GM21737 (cell line): ENCODE measurements around the gene ERAP2.
A peak's percentile ranks its signal among the peaks of the same experiment; 100 is the strongest.
"Not testable (repeated sequence)": the region's sequence is repeated elsewhere in the genome, so short reads cannot be mapped to it uniquely, and the experiment has no call there.

ENCODE experiments used
- ATAC-seq: cut with Tn5 transposase; IDR thresholded peaks from one replicate; pipeline ENCODE4 v1.9.1; 2021; ENCODE audit warnings: mild to moderate bottlenecking, moderate library complexity; ENCODE audit not compliant: unreplicated experiment

Gene ERAP2

DNA sequence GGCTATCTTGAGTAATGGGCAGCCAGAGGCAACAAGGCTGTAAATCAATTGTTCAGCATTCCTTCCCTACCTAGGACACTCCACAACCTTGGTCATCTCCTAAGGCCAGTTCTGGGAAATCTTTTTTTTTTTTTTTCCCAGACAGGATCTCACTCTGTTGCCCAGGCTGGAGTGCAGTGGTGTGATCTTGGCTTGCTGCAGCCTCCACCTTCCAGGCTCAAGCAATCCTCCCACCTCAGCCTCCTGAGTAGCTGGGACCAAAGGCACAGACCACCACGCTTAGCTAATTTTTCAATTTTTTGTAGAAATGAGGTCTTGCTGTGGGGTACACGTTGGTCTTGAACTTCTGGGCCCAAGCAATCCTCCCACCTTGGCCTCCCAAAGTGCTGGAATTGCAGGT is 54.7 kb downstream of the ERAP2 start:
- ATAC-seq = not testable (repeated sequence)

DNA sequence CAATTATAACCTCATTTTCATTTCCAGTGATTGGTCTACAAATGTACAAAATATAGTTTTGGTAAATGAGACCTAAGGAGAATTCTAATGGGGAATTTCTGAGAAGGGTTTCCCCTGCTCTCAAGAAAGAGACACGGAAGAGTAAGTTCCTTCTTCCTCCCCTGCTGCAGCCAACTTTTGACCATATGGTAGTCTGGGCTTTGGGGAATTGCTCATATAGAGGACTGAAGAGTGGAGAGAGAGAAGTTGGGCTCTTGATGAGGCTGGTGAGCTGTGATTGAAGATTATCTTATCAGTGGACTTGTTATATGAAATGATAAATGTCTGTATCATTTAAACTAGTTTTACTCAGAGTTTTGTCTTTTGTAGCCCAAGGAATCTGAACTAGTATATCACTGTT is 55.3 kb downstream of the ERAP2 start:
- no peak for ATAC-seq

DNA sequence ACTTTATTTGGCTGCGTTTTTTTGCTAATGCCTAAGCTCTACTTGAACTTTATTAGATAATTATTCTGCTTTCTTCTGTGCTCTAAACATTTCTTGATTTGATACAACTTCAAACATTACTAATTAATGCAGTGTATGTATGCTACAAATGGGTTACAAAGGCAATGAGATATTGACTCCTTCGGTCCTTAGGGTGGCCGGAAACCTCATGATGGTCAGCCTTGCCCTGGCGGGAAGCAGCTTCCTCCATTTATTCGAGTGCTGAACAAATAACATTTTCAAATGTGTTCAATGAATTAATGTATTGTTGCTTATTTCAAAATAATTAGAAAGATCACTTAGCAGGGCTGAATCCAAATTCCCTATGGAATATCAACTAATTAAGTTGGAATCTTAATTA is 55.7 kb downstream of the ERAP2 start:
- ATAC-seq = no peak

DNA sequence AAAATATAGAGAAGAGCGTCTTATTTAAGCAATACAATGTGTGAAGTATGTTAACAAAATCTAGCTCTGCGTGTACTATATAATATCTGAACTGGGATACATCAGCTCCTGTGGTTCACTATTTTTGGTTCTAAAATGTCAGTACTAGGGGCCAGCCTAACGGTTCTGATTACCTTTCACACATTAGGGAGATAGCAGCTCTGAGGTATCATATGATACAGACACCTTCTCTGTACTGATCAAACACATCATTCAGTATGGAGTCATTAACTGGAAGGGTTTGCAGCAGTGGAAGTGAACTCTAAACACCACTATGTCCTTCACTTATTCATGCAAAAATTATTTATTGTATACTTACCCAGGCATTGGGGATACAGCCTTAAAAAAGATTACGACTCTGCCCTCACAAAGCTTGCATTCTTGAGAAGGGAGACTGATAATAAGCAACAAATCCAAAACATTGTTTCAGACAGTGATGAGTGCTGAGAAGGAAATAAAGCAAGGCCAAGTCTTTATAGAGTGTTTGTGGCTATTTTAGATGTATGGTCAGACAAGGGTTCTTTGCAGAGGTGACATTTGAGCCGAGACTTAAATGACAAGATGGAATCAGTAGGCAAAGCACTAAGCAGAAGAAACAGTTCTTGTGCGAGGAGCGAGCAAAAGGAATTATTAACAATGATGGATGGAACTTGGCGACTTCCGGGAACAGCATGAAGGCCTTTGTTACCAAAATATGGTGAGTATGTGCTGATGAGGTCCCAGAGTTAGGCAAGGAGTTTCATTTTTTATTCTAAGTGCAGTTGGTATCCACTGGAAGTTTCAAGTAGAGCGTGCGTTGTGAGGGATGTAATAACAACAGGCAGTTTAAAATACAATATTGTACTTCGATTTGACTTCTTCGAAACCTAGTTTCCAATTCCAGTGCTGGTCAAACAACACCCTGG is 57.7 kb downstream of the ERAP2 start:
- no peak for ATAC-seq

GRCh38 chr5:96934708-96935558 is 58.6 kb downstream of the ERAP2 start:
- peak; percentile 67 for ATAC-seq

- peak; percentile 45 for ATAC-seq
Observed at GRCh38 chr5:96935559-96936430, 59.5 kb downstream of the ERAP2 start, which contains the start of gene LNPEP. Gene LNPEP, plus strand, starts transcription at chr5:96936080. Its CDS starts 76 bp downstream, at chr5:96936156.

DNA sequence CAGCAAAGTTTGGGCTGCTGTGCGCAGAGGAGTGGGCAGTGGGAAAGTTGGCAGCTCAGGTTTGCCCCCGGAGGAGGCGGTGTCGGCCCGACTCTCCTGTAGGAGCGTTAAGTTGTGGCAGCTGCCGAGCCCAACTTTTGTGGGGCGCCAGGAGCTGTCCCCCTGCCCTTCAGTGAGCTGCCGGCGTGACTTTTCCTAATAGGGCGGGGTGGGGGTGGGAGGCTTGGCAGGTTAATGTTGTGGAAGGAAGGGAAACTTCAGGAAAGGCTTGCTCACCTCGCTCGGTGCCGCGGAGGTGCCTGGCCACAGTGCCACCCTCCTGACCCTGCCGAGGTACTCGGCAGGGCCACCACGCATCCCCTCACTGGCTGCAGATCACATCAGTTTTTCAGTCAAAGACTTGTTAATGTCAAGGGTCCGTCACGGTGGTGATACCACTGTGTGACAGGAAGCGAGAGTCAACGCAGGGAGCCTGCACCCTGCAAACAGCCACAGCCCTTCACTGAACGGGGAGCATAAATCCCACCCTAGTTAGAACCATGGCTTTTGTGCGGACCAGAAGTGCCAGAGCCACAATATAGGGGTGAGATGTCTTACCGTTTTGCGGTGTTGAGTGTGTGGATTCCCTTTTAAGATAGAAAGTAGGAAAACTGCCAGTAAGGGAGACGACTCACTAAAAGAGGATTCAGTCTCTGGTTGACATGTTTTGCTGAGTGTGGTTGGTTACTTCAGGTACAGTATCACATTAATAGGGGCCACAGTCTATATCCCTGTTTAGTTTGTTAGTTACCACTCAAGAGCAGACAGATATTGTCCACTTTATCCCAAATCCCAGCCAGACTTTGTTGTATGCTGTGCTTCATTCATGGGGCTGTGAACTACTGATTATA is 60.4 kb downstream of the ERAP2 start:
- peak; percentile 28 for ATAC-seq

DNA sequence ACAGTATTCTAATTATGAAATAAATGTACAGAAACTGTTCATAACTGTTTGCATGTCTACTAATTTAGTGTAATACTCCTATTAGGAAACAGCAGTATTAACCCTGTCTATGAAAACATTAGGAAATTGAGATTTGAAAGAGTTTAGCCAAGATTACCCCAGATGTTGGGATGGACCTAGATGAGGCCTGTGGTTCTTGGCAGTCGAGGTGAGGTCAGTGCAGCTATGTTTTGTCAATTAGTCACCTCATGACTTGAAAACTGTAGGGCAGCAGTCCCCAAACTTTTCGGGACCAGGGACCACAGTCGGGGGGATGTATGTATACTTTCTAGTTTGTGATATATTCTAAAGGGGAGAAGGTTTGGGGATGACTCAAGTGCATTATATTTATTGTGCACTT is 64.3 kb downstream of the ERAP2 start:
- ATAC-seq = no peak

- ATAC-seq = no peak
Observed at GRCh38 chr5:96941140-96941539, 64.8 kb downstream of the ERAP2 start.

GRCh38 chr5:96942078-96942477 is 65.8 kb downstream of the ERAP2 start:
- no peak for ATAC-seq

- ATAC-seq = no peak
Observed at GRCh38 chr5:96942911-96943310, 66.6 kb downstream of the ERAP2 start.

- ATAC-seq = no peak
Observed at GRCh38 chr5:96943799-96944198, 67.5 kb downstream of the ERAP2 start.

- ATAC-seq = no peak
Observed at GRCh38 chr5:96945144-96945897, 69.0 kb downstream of the ERAP2 start.

DNA sequence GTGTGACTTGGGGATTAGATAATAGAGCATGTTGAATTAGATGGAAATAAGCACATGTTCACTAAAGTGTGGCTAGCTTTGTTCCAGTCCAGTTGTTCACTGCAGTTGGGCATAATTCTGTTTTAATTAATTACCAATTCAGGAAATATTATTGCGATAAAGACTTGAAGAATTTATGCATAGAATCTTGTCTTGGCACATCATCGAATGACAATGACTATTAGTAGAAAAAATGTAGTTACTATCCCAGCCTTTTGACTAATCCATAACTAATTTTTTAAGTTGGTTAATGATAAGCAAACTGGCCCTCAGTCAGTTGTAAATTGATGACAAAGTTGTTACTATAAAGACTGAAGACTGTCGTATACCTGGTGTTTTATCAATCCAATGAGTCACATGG is 70.1 kb downstream of the ERAP2 start:
- no peak for ATAC-seq

- no peak for ATAC-seq
Observed at GRCh38 chr5:96952118-96952750, 75.9 kb downstream of the ERAP2 start.

GRCh38 chr5:96952974-96953730 is 76.9 kb downstream of the ERAP2 start:
- no peak for ATAC-seq

- peak; percentile 36 for ATAC-seq
Observed at GRCh38 chr5:96957254-96958049, 81.2 kb downstream of the ERAP2 start.
